Breast epithelium (tissue), 4 donors: Measurements from ENCODE around the gene NDUFB11. TPM values are rescaled to one million over a fixed set of nuclear protein-coding genes. Genes with fewer than 3 reads are reported as not detected.
"Not testable (repeated sequence)": the region's sequence is repeated elsewhere in the genome, so short reads cannot be mapped to it uniquely, and the experiment has no call there.

Experiments used
- DNase-seq, 2 donors: peaks; one replicate each; pipeline ENCODE4 v3.0.0-alpha.2; 2019; ENCODE audit warnings: low spot score in 2 of 2
- H3K27ac ChIP-seq, 2 donors: fragments of 200-600 bp; sonication (generic) in 1 of 2; one replicate each; pipeline ENCODE4 v1.5.1; 2016 to 2019; ENCODE audit warnings: mild to moderate bottlenecking in 1 of 2
- H3K27me3 ChIP-seq, 2 donors: fragments of 200-600 bp; sonication (generic) in 1 of 2; one replicate each; pipeline versions ENCODE4 v1.5.1 to v1.6.0; 2017 to 2019; ENCODE audit warnings: control low read depth in 1 of 2, mild to moderate bottlenecking in 1 of 2
- H3K36me3 ChIP-seq: fragments of 200-600 bp; one replicate; pipeline ENCODE4 v1.5.1; 2019
- H3K4me1 ChIP-seq, 2 donors: fragments of 200-600 bp; sonication (generic); one replicate each; pipeline ENCODE4 v1.5.1; 2016 to 2019; ENCODE audit warnings: control low read depth in 1 of 2
- H3K4me3 ChIP-seq, 3 donors: fragments of 200-600 bp; sonication (generic); 1 replicate in 2 of 3; 2 replicates in 1 of 3; pipeline ENCODE4 v1.5.1; 2016 to 2019; ENCODE audit warnings: mild to moderate bottlenecking in 3 of 3, moderate library complexity in 2 of 3
- H3K9me3 ChIP-seq, 2 donors: fragments of 200-600 bp; sonication (generic) in 1 of 2; one replicate each; pipeline ENCODE4 v1.5.1; 2016 to 2019; ENCODE audit warnings: control low read depth in 1 of 2
- POLR2A ChIP-seq: fragments of 450-650 bp; IDR thresholded peaks from one replicate; pipeline ENCODE4 v1.6.1; 2016; ENCODE audit warnings: antibody characterized with exemption, mild to moderate bottlenecking, moderate library complexity
- POLR2AphosphoS5 ChIP-seq, 3 donors: sonication (generic); formaldehyde crosslinking; IDR thresholded peaks; one replicate each; pipeline ENCODE4 v1.6.1; 2017; ENCODE audit warnings: antibody characterized with exemption in 3 of 3
- intact Hi-C: fragments of 100-400 bp; cut with DNase I; formaldehyde crosslinking; loops from one replicate; pipeline ENCODE4 v1.15.1; 2023; ENCODE audit warnings: low total_unique reads
- total RNA-seq, 3 donors: library from RNA; depleted of rRNA; stranded (reverse); fragments of >200 nt; gene quantifications; one replicate each; pipeline ENCODE4 v1.1.0, GENCODE V29; 2016
- TF ChIP-seq, protein P1 (sequence below), 3 donors: fragments of 450-650 bp; IDR thresholded peaks; one replicate each; pipeline ENCODE4 v1.5.1; 2016 to 2017; ENCODE audit warnings: antibody characterized with exemption in 3 of 3, mild to moderate bottlenecking in 3 of 3, moderate library complexity in 3 of 3

Gene NDUFB11
- total RNA-seq, 3 donors from 2014 or later = 49.3 to 61.0 (median 54.4) TPM

DNA sequence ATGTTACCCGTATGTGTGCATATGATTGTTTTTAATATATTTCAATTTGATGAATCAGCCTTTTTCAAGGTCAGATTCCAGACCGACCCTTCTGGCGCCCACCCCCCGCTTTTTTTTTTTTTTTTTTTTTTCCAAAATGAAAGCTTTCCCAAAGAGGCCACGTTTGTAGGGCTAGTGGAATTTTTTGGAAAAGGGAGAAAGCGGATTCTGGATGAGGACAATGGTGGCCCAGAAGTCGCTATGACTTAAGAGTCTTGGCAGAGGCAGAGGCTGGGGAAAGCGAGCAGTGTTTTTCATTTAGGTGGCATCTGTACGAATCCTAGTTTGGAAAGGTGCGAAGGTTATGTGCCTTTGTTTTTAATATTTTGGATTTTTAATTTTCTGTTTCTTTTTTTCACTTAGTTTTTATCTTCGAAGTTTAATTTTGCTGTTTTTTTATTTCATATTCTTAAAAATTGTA is 14.6 kb downstream of the NDUFB11 start:
- intact Hi-C loops = no loop called here
- Histone ChIP-seq H3K36me3 (no peaks in the 10 kb centered on the region), H3K4me3 (peak overlapping the region; percentile 49 to 66 (median 55)), H3K9me3 (no peaks in the 10 kb centered on the region), H3K27me3 (peaks cover 0 to 20% of the 10 kb centered on the region in 2 donors), H3K4me1 (no peaks in the 10 kb centered on the region), H3K27ac (peak overlapping the region; percentile 85 to 86)
- no peak for TF ChIP-seq POLR2A
- TF ChIP-seq POLR2AphosphoS5 (IDR thresholded peaks at IDR 0.05) = no peak
- TF ChIP-seq, protein P1, sequence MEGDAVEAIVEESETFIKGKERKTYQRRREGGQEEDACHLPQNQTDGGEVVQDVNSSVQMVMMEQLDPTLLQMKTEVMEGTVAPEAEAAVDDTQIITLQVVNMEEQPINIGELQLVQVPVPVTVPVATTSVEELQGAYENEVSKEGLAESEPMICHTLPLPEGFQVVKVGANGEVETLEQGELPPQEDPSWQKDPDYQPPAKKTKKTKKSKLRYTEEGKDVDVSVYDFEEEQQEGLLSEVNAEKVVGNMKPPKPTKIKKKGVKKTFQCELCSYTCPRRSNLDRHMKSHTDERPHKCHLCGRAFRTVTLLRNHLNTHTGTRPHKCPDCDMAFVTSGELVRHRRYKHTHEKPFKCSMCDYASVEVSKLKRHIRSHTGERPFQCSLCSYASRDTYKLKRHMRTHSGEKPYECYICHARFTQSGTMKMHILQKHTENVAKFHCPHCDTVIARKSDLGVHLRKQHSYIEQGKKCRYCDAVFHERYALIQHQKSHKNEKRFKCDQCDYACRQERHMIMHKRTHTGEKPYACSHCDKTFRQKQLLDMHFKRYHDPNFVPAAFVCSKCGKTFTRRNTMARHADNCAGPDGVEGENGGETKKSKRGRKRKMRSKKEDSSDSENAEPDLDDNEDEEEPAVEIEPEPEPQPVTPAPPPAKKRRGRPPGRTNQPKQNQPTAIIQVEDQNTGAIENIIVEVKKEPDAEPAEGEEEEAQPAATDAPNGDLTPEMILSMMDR (IDR thresholded peaks at IDR 0.05) = no peak
- DNase-seq = no peak

DNA sequence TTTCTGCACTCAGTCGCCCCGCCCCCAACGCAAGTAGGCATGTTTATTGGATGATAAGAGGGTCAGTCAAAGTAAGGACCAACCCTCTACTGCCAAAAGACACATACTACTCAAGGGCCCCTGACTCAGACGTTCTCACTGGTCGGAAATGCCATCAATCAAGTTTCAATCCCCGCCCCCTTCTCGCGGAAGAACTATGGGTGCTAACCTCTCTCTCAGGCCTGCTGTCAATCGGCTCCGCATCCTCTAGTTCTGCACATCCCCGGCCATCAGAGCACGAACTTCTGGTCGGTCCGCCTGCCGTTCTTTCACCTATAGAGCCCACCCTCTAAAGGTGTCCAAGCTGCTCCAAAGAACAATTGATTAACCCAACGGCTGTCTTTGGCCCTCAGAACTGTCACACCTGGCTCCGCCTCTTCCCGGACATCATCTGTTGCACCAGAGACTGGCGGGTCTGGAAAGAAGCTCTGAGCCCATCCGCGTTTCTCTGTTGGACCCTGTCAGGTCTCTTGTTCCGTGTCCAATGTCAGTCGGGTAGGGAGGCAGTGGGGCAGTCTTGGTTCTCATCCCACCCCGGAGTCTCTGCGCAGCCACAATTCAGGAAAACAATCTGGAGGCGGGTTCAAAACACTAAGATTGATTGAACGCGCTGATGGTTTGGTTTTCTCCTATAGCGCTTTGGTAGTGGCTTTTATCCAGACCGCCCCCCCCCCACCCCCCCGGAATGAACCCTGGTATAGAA is 15.2 kb downstream of the NDUFB11 start:
- Histone ChIP-seq H3K27ac (peak overlapping the region; percentile 85 to 86), H3K27me3 (peaks cover 0 to 24% of the 10 kb centered on the region in 2 donors), H3K4me1 (no peaks in the 10 kb centered on the region), H3K9me3 (no peaks in the 10 kb centered on the region), H3K36me3 (no peaks in the 10 kb centered on the region), H3K4me3 (peak overlapping the region; percentile 49 to 66 (median 55))
- intact Hi-C loops = no loop called here
- peak; percentile 64 to 83 (median 68) for TF ChIP-seq POLR2AphosphoS5 (IDR thresholded peaks at IDR 0.05)
- peak; percentile 39 for TF ChIP-seq POLR2A
- TF ChIP-seq, protein P1 (IDR thresholded peaks at IDR 0.05) = no peak
- DNase-seq = peak; percentile 86 to 93

DNA sequence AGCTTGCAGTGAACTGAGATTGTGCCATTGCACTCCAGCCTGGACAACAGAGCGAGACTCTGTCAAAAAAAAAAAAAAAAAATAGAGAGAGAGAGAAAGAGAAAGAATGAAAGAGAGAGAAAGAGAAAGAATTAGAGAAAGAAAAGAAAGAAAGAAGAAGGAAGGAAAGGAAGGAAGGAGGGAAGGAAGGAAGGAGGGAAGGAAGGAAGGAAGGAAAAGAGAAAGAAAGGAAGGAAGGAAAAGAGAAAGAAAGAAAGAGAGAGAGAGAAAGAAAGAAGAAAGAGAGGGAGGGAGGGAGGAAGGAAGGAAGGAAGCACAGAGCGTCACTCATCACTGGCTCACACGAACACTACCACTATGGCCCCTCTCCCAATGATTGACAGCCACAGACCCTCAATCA is 20.0 kb downstream of the NDUFB11 start:
- H3K27me3 ChIP-seq = peaks cover 0 to 40% of the 10 kb centered on the region in 2 donors
- H3K4me1 ChIP-seq, H3K36me3 ChIP-seq, H3K9me3 ChIP-seq, intact Hi-C loops, DNase-seq, H3K27ac ChIP-seq, H3K4me3 ChIP-seq: not testable (repeated sequence)

DNA sequence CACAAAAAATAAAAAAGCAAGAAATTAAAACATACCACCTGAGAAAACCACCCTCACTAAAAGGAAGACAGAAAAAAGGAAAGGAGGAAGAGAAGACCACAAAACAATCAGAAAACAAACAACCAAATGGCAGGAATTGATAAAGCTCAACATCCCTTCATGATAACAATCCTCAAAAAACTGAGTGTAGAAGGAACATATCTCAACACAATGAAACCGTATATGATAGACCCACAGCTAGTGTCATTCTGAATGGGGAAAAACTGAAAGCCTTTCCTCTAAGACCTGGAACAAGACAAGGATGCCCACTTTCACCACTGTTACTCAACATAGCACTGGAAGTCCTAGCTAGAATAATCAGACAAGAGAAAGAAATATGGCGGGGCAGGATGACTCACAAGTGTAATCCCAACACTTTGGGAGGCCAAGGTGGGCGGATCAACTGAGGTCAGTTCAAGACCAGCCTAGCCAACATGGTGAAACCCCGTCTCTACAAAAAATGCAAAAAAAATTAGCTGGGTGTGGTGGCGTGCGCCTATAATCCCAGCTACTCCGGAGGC is 27.9 kb downstream of the NDUFB11 start:
- H3K36me3 ChIP-seq, H3K4me3 ChIP-seq, DNase-seq, H3K27ac ChIP-seq, intact Hi-C loops, H3K4me1 ChIP-seq, H3K9me3 ChIP-seq: not testable (repeated sequence)
- peaks cover 0 to 35% of the 10 kb centered on the region in 2 donors for H3K27me3 ChIP-seq

DNA sequence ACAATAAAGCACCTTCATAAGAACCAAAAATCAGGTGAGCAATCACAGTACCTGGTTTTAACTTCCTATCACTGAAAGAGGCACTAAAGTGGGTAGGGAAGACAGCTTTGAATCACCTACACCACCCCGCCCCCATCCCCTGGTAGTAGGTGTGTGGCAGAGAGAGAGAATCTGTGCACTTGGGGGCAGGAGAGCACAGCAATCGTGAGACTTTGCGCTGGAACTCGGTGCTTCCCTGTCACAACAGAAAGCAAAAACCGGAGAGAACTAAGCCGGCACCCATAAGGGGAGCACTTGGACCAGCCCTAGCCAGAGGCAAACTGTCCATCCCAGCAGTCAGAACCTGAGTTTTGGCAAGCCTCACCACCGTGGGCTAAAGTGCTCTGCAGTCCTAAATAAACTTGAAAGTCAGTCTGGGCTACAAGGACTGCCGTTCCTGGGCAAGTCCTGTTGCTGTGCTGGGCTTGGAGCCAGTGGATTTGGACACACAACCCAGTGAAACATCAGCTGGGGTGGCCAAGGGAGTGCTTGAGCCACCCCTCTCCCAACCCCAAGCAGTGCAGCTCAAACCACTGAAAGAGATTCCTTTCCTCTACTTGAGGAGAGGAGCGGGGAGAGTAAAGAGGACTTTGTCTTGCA is 32.1 kb downstream of the NDUFB11 start:
- H3K4me1 ChIP-seq = no peaks in the 10 kb centered on the region
- TF ChIP-seq POLR2AphosphoS5 (IDR thresholded peaks at IDR 0.05) = no peak
- no peak for TF ChIP-seq POLR2A
- TF ChIP-seq, protein P1 (IDR thresholded peaks at IDR 0.05) = no peak
- no peak overlapping the region for H3K4me3 ChIP-seq
- intact Hi-C loops = no loop called here
- H3K27me3 ChIP-seq = peaks cover 0 to 35% of the 10 kb centered on the region in 2 donors
- no peaks in the 10 kb centered on the region for H3K36me3 ChIP-seq
- H3K9me3 ChIP-seq = no peaks in the 10 kb centered on the region
- H3K27ac ChIP-seq = no peak overlapping the region
- peak in 1 of 2 donors; percentile 51 for DNase-seq

DNA sequence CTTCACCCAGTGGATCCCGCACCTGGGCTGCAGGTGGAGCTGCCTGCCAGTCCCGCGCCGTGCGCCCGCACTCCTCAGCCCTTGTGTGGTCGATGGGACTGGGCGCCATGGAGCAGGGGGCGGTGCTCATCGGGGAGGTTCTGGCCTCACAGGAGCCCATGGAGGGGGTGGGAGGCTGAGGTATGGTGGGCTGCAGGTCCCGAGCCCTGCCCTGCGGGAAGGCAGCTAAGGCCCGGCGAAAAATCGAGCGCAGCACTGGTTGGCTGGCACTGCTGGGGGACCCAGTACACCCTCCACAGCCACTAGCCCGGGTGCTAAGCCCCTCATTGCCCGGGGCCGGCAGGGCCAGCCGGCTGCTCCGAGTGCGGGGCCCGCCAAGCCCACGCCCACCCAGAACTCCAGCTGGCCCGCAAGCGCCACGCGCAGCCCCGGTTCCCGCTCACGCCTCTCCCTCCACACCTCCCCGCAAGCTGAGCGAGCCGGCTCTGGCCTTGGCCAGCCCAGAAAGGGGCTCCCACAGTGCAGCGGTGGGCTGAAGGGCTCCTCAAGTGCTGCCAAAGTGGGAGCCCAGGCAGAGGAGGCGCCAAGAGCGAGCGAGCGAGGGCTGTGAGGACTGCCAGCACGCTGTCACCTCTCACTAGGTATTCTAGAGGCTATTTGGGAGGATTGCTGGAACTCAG is 33.4 kb downstream of the NDUFB11 start:
- H3K4me3 ChIP-seq, intact Hi-C loops, H3K9me3 ChIP-seq, H3K27ac ChIP-seq, H3K4me1 ChIP-seq, H3K36me3 ChIP-seq, DNase-seq: not testable (repeated sequence)
- H3K27me3 ChIP-seq = peaks cover 0 to 35% of the 10 kb centered on the region in 2 donors
